Fibroblast of lung (primary cell): ENCODE measurements around the gene RHOXF2.

ENCODE experiments used
- EZH2 ChIP-seq: IDR thresholded peaks from 2 replicates; pipeline ENCODE4 v1.5.1; 2012; ENCODE audit warnings: low read length, control low read depth, mild to moderate bottlenecking; ENCODE audit errors: missing control alignments
- TF ChIP-seq, protein P1 (sequence below), 2 donors: IDR thresholded peaks in 1 of 2; conservative IDR thresholded peaks in 1 of 2; 1 replicate in 1 of 2; 2 replicates in 1 of 2; pipeline ENCODE4 v1.5.1; 2011 to 2012; ENCODE audit warnings: low read length in 2 of 2, control low read depth in 1 of 2, inconsistent platforms in 1 of 2, low read depth in 1 of 2, mild to moderate bottlenecking in 1 of 2

GRCh38 chrX:120213438-120214265, 55.2 kb downstream of the RHOXF2 start:
- TF ChIP-seq, protein P1, sequence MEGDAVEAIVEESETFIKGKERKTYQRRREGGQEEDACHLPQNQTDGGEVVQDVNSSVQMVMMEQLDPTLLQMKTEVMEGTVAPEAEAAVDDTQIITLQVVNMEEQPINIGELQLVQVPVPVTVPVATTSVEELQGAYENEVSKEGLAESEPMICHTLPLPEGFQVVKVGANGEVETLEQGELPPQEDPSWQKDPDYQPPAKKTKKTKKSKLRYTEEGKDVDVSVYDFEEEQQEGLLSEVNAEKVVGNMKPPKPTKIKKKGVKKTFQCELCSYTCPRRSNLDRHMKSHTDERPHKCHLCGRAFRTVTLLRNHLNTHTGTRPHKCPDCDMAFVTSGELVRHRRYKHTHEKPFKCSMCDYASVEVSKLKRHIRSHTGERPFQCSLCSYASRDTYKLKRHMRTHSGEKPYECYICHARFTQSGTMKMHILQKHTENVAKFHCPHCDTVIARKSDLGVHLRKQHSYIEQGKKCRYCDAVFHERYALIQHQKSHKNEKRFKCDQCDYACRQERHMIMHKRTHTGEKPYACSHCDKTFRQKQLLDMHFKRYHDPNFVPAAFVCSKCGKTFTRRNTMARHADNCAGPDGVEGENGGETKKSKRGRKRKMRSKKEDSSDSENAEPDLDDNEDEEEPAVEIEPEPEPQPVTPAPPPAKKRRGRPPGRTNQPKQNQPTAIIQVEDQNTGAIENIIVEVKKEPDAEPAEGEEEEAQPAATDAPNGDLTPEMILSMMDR (conservative IDR thresholded peaks at IDR 0.05 in 1 of 2, IDR thresholded peaks at IDR 0.05 in 1 of 2; ENCODE audit: low read depth in 1 of 2, low read length in 2 of 2): peak; percentile 70 to 81
- TF ChIP-seq EZH2: no peak
